ENCODE measurements around the gene BFSP1. TPM values are rescaled to one million over a fixed set of nuclear protein-coding genes. Genes with fewer than 3 reads are reported as not detected.
A peak's percentile ranks its signal among the peaks of the same experiment; 100 is the strongest.

BFSP1 gene
- total RNA-seq, 6 donors from 2014 or later, result 0.97 to 5.2 (median 2.9) TPM; not detected in 1

DNA sequence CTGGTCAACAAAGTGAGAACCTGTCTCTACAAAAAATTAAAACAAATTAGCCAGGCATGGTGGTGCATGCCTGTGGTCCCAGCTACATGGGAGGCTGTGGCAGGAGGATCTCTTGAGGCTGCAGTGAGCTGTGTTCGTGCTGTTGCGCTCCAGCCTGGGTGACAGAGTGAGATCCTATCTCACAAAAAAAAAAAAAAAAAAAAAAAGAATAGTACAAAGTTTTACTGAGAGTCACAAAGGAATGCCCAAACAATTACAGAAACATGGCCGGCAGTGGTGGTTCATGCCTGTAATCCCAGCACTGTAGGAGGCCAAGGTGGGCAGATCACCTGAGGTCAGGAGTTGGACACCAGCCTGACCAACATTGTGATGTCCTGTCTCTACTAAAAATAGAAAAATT is 23.9 kb upstream of the BFSP1 start:
- no peak for ATAC-seq (ENCODE audit: low FRiP score in 2 of 2)
- H3K9me3 ChIP-seq, result no peaks in the 10 kb centered on the region
- WGBS, 2 donors, result 93 to 100% methylated on average over 3 of the region's 3 CpGs
- H3K27me3 ChIP-seq, result no peaks in the 10 kb centered on the region
- TF ChIP-seq POLR2A (IDR thresholded peaks at IDR 0.05), result no peak
- TF ChIP-seq, protein P1, sequence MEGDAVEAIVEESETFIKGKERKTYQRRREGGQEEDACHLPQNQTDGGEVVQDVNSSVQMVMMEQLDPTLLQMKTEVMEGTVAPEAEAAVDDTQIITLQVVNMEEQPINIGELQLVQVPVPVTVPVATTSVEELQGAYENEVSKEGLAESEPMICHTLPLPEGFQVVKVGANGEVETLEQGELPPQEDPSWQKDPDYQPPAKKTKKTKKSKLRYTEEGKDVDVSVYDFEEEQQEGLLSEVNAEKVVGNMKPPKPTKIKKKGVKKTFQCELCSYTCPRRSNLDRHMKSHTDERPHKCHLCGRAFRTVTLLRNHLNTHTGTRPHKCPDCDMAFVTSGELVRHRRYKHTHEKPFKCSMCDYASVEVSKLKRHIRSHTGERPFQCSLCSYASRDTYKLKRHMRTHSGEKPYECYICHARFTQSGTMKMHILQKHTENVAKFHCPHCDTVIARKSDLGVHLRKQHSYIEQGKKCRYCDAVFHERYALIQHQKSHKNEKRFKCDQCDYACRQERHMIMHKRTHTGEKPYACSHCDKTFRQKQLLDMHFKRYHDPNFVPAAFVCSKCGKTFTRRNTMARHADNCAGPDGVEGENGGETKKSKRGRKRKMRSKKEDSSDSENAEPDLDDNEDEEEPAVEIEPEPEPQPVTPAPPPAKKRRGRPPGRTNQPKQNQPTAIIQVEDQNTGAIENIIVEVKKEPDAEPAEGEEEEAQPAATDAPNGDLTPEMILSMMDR (IDR thresholded peaks at IDR 0.05), result no peak
- no peak for TF ChIP-seq POLR2AphosphoS5 (IDR thresholded peaks at IDR 0.05)
- TF ChIP-seq EP300 (IDR thresholded peaks at IDR 0.05), result no peak
- H3K4me1 ChIP-seq, result peaks cover 18 to 24% (median 20%) of the 10 kb centered on the region in 4 donors
- H3K4me3 ChIP-seq, result no peak overlapping the region
- no peaks in the 10 kb centered on the region for H3K36me3 ChIP-seq
- H3K27ac ChIP-seq, result no peak overlapping the region
- no peak for DNase-seq

DNA sequence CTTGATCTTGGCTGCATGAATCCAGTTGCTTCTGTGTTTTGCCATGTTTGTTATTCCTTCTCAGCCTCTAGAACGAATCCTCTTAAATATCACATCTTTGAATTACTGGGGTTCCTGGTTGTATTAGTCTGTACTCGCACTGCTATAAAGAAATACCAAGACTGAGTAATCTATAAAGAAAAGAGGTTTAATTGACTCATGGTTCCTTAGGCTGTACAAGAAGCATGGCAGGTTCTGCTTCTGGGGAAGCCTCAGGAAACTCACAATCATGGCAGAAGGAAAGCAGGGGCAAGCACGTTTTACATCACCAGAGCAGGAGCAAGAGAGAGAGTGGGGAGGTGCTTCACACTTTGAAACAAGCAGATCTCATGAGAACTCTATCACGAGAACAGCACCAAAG is 18.0 kb upstream of the BFSP1 start:
- WGBS, 2 donors, result 80 to 86% methylated on average over 4 of the region's 4 CpGs
- no peaks in the 10 kb centered on the region for H3K9me3 ChIP-seq
- no peak for DNase-seq
- H3K4me3 ChIP-seq, result no peak overlapping the region
- no peak for TF ChIP-seq POLR2A (IDR thresholded peaks at IDR 0.05)
- TF ChIP-seq EP300 (IDR thresholded peaks at IDR 0.05), result no peak
- TF ChIP-seq POLR2AphosphoS5 (IDR thresholded peaks at IDR 0.05), result no peak
- TF ChIP-seq, protein P1 (IDR thresholded peaks at IDR 0.05), result no peak
- H3K27ac ChIP-seq, result no peak overlapping the region
- no peak for ATAC-seq (ENCODE audit: low FRiP score in 2 of 2)
- H3K36me3 ChIP-seq, result no peaks in the 10 kb centered on the region
- peaks cover under 1 to 13% (median 3%) of the 10 kb centered on the region in 4 donors for H3K4me1 ChIP-seq
- H3K27me3 ChIP-seq, result no peaks in the 10 kb centered on the region

DNA sequence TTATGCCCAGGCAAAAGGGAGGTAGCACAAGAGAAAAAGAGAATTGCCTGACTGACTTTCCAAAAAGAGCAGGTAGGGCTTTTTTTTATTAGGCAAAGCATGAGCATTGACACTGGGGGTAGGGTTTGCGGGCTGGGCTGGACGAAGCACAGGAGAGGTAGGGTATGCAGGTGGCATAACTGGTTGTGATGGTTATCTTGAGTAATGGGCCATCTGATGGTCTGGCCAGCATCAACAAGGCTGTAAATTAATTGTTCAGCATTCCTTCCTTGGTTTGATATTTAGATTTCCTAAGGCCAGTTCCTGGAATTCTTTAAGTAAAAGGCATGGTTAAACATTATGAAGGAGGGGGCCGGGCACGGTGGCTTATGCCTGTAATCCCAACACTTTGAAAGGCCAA is 13.9 kb upstream of the BFSP1 start:
- peak overlapping the region in 1 of 4 donors; percentile 26 for H3K27ac ChIP-seq
- DNase-seq (no peak), ATAC-seq (ENCODE audit: low FRiP score in 2 of 2) (no peak)
- no peaks in the 10 kb centered on the region for H3K9me3 ChIP-seq
- H3K4me1 ChIP-seq, result peaks cover 10 to 17% (median 15%) of the 10 kb centered on the region in 4 donors
- no peaks in the 10 kb centered on the region for H3K27me3 ChIP-seq
- H3K4me3 ChIP-seq, result no peak overlapping the region
- no peaks in the 10 kb centered on the region for H3K36me3 ChIP-seq
- TF ChIP-seq, protein P1 (IDR thresholded peaks at IDR 0.05), result no peak
- TF ChIP-seq EP300 (IDR thresholded peaks at IDR 0.05) (no peak), POLR2AphosphoS5 (IDR thresholded peaks at IDR 0.05) (no peak), POLR2A (IDR thresholded peaks at IDR 0.05) (no peak)
- WGBS, 2 donors, result 63 to 66% methylated on average over 4 of the region's 4 CpGs

DNA sequence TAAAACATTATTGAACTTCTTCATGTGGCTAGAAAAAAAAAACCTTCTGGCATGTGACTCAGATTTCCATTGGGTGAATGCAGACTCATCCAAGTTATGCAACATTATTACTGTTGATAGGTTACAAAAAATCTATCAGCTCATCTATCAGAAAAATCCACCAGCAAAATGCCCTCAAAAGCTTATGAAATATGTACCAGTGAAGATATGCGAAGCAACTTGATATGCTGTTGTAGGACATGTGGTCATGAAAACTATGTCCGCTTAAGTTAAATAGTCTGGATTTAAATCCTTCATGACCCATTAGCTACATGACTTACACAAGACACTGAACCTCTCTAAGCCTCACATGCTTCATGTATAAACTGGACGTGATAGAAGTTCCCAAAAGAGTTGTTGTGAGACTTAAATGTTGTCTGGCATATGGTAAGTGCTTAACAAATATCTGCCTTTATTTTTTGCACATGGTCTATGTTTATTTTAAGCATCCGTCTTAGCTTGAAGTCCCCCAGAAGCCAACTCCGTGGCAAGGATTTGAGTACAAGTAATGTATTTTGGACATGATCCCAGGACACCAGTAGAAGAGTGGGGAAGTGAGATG is 12.5 kb upstream of the BFSP1 start:
- no peaks in the 10 kb centered on the region for H3K9me3 ChIP-seq
- DNase-seq (no peak), ATAC-seq (ENCODE audit: low FRiP score in 2 of 2) (peak in 1 of 2 donors; percentile 60)
- H3K4me3 ChIP-seq, result no peak overlapping the region
- 44 to 51% methylated on average over 5 of the region's 5 CpGs for WGBS, 2 donors
- no peak for TF ChIP-seq EP300 (IDR thresholded peaks at IDR 0.05)
- TF ChIP-seq POLR2AphosphoS5 (IDR thresholded peaks at IDR 0.05), result no peak
- TF ChIP-seq, protein P1 (IDR thresholded peaks at IDR 0.05), result no peak
- no peak for TF ChIP-seq POLR2A (IDR thresholded peaks at IDR 0.05)
- H3K4me1 ChIP-seq, result peaks cover 10 to 17% (median 15%) of the 10 kb centered on the region in 4 donors
- H3K27me3 ChIP-seq, result no peaks in the 10 kb centered on the region
- H3K27ac ChIP-seq, result peak overlapping the region; percentile 34 to 65 (median 44)
- H3K36me3 ChIP-seq, result no peaks in the 10 kb centered on the region

DNA sequence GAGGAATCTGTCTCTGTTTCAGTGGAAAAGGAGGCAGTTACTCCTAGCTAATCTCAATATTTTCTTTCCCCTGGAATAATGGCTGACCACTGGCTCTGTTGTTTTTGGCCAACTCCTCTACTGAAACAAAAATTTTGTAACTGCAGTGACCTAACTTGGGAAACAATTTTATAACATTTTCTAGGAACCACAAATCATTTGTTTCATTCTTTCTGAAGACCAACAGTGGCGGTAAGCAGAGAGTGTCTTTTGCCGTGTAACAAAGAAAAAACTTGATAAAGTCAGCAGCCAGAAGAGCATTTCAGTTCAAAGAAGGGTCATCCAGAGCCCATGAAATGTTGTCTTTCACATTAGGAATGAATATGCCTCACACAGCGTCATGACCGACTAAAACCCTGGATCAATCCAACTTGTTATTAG is 11.8 kb upstream of the BFSP1 start:
- peak in 1 of 2 donors; percentile 85 for ATAC-seq (ENCODE audit: low FRiP score in 2 of 2)
- TF ChIP-seq POLR2A (IDR thresholded peaks at IDR 0.05) (no peak), POLR2AphosphoS5 (IDR thresholded peaks at IDR 0.05) (no peak)
- TF ChIP-seq, protein P1 (IDR thresholded peaks at IDR 0.05), result no peak
- Histone ChIP-seq H3K4me3 (no peak overlapping the region), H3K36me3 (no peaks in the 10 kb centered on the region), H3K27me3 (no peaks in the 10 kb centered on the region), H3K4me1 (peaks cover 10 to 17% (median 15%) of the 10 kb centered on the region in 4 donors), H3K9me3 (no peaks in the 10 kb centered on the region), H3K27ac (peak overlapping the region in 2 of 4 donors; percentile 41 to 65)
- WGBS, 2 donors, result 62 to 72% methylated on average over 4 of the region's 4 CpGs
- no peak for DNase-seq
